ENCODE results near the gene PERCC1.

The PERCC1 gene

GRCh38 chr16:1413684-1414531 is 17.0 kb upstream of the PERCC1 start:
- peak; percentile 23 for DNase-seq

DNA sequence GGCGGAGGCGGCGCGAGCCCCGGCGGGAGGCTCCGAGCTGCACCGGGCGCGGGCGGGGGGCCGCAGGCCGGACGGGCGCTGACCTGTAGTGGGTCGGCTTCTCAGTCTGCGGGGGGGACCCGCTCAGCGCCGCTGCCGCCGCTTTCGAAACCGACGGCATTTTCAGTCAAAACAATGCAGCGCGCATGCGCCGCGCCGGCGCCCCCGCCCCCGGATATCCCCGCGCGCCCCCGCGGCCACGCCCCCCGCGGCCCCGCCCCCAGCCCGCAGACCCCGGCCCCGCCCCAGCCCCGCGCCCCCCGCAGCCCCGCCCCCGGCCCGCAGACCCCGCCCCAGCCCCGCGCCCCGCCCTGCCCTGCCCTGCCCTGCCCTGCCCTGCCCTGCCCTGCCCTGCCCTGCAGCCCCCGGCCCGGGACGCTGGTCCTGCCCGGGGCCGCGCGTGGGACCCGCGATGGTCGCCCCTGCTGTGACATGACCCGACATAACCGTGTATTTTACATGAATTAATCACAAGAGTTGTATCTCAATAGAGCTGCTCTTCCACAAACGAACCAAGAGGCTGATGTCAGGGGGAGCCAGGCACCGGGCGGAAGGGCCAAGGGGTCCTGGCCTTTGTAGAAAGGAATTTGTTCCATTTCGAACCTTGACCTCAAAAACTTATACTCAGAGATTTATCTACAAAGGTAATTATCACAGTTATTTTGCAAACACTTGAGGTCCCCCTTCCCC is 16.2 kb upstream of the PERCC1 start, which contains the start of gene UNKL:
Gene UNKL, minus strand, starts transcription at position 173 of the 729 bp plus-strand sequence. Its CDS starts 13 bp downstream, at position 160.
- DNase-seq: no peak

DNA sequence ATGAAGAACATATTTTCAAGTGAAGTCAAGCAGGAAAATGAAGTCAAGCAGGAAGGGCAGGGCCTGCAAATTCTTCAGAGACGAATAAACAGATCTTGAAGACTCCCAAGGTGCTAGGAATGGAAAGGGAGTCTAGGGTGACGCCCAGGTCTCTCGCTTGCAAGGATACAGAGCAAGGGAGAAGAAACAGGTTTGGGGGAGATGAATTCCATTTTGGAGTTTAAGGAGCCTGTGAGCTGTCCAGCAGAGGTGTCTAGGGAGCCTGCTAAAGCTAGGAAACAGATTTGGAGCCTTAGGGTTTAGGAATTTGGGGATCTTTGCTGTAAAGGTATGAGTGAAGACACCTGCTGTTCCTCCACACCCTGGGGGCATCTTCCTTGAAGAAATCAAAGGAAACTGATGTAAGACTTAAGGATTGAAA is 14.3 kb upstream of the PERCC1 start:
- DNase-seq: no peak

- DNase-seq: no peak
Observed at GRCh38 chr16:1420111-1420539, 10.8 kb upstream of the PERCC1 start.

DNA sequence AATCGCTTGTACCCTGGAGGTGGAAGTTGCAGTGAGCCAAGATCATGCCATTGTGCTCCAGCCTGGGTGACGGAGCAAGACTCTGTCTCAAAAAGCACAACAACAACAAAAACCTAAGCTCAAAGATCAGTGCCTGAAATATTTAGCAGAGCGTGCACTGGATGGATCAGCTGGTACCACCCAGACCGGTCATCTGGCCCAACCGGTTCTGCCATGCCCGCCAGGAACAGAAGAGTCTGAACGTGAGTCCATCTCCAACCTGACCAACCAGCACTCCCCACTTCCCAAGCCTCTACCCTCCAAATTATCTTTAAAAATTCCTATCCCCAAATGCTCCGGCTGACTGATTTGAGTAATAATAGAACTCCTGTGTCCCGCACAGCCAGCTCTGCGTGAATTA is 8.8 kb upstream of the PERCC1 start:
- no peak for DNase-seq

DNA sequence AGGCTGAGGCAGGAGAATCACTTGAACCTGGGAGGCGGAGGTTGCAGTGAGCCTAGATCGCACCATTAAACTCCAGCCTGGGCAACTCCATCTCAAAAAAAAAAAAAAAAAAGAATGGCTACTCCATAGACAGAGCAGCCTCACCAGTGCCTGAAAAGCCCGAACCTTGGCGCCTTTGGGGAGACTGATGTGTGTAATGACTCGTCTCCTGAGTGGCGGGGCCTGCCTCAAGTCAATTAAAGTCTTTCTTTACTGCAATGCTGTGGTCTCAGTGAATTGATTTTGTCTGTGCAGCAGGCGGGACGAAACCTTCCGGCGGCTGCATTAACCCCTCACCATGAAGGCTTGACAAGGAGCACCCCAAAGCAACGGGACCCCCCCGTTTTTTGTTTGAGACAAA is 6.8 kb upstream of the PERCC1 start:
- DNase-seq: no peak

GRCh38 chr16:1425616-1426370 is 5.1 kb upstream of the PERCC1 start:
- no peak for DNase-seq

DNA sequence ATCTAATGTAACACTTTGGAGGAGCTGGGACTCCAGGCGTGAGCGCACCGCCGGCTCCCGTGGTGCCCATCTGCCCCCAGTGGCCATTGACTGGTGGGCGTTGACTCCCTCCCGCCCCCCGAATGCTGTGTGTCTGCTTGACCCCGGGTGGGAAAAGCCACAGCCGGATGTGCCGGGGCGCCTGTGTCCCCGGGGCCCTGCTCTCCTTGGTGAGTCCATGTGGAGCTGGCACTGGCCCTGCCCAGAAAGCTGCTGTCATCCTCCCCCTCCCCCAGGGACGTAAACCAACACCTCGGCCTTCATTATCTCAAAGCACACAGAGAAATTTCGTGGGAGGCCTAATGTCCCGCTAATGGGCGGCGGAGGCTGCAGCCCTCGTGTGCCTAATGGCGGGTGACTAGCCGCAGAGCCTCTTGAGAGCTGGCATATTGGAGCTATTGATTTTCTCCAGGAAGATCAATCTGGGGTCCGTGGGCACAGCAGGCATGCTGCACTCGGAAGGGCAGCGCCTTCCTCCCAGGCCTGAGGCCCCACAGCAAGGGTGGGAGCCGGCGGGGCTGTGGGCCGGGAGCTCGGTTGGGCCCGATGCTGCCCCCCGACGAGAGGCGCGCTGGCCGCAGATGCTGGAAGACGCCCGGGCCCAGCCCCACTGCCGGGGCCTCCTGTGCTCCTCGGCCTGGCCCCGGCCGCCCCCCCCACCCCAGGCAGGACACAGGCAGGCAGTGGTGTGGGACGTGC is 4.0 kb upstream of the PERCC1 start:
- no peak for DNase-seq

DNA sequence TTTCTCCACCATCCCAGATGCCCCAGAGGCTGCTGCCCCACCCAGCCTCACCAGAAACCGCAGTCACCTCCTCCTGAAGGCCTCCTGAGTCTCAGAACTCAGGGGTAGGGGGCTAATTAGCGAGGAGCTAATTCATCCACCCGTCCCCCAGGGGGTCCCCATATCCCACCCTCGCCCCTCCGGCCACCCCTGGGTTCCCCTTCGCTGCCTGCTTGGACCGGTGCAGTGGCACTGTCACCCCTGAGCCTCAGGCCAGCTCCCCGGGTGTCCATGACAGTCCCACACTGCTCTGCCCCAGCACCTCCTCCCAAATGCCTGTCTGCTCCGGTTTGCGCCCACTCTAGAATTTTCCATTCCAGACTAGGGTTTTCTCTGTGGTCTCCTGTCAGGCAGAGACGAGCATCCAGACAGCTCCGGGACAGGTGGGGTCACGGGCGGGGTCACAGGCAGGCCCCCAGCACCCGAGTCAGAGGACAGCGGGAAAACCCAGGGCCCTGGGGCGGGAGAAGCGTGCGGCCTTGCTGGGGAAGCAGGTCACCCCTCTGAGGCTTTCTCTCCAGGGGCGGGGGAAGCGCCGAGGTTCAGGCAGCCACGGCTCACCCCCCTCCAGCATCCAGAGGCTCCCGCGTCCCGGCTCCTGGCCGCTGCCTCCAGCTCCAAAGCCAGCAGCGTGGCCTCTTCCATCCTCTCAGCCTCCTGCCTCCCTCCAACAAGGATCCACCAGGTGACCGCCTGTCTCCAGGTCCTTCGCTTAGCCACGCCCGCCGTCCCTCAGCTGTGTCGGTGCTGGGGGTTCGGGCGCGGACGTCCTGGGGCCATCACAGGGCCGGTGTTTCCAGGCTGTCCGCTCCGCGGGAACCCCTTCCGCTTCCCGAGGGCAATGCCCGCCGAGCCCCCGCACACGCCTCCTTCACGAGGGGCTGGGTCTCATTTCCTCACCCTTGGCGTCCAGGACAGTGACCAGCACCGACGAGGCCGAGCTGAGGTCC is 3.1 kb upstream of the PERCC1 start:
- no peak for DNase-seq

GRCh38 chr16:1428511-1428910 is 2.4 kb upstream of the PERCC1 start:
- DNase-seq: peak; percentile 8

DNA sequence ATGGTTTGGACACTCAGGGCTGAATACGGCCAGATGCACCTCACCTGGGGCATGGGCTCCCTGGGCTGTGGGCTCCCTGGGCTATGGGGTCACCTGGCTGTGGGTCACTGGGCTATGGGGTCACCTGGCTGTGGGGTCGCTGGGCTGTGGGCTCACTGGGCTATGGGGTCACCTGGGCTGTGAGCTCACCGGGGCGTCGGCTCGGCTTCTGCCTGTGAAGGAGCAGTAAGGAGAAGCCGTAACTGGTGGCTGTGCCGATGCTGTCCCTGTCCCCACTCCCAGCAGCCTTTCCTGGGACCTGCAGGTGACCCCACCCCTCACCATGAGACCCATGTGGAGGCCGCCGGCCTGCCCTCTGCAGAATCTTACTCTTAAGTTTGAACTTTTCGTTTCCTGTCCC is 1.9 kb upstream of the PERCC1 start:
- DNase-seq: no peak

DNA sequence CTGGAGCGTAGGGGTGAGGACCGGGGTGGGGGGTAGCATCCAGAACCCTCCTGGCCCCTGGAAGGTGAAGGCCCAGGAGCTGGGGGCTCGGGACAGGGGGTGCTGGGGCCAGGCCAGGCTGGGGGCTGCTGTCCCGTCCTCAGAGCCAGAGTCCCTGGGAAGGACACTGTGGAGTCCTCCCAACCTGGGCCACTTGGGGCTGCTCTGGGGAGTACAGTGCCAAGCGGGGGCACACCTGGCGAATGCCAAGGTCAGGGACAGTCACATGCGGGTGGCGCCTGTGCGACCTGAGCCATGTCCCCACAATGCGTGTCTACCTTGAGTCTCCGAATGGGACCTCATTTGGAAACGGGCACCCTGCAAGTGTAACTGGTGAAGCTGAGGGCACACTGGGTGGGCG is 1.2 kb upstream of the PERCC1 start:
- no peak for DNase-seq

DNA sequence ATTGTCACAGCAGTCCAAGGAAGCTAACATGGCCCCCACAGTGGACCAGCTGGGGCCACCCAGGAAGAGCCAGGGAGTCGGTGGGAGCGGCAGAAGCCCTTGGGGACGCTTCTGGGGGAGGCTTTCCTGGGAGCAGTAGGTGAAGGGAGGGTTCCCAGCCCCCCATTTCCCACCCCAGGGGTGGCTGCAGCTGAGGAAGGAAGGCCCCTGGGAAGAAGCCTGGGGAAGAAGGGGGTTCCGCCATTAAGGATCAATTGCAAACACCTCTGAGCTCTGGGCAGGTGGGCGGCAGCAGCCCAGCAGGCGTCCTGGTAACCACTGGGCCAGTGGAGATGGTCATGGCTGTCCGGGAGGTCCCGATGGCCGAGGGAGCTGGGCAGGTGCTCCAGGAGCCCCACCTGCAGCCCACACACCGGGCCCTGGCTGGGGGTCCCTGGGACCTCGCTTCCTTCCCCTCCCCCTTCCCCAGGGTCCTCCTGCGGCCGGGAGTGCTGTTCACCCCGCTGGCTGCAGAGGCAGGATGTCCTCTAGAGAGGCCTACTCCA is 592 bp upstream of the PERCC1 start:
- no peak for DNase-seq

- DNase-seq: no peak
Observed at GRCh38 chr16:1431497-1432270, 806 bp downstream of the PERCC1 start.

GRCh38 chr16:1432388-1433262 is 1.7 kb downstream of the PERCC1 start:
- DNase-seq: no peak

DNA sequence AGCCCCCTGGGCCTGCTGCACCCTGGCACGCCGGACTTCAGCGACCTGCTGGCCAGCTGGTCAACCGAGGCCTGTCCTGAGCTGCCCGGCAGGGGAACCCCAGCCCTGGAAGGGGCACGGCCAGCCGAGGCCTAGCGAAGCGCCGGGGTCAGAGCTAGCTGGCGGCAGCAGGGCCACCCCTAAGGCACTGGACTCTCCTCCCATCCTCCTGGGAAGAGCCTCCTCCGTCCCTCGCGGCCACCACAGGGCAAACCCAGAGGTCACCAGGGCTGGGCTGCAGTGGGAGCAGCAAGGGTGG is 2.3 kb downstream of the PERCC1 start:
- DNase-seq: no peak

DNA sequence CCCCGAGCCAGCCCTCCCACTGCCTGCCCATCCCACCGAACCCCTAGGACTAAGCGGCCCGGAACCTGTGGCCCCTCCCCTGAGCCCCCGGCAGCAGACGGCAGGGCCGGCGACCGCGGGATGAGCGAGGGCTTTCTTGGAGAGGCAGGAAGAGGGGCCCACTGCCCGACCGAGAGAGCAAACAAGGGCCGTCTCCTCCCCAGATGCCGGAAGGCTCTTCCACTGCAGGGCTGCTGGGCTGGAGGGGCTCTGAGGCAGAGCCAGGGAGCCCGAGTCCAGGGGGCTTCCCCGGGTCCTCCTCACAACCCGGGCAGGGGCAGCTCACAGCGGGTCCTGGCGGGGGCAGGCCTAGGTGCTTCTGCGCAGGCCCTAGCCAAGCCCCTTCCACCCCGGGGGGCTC is 2.9 kb downstream of the PERCC1 start:
- DNase-seq: no peak

DNA sequence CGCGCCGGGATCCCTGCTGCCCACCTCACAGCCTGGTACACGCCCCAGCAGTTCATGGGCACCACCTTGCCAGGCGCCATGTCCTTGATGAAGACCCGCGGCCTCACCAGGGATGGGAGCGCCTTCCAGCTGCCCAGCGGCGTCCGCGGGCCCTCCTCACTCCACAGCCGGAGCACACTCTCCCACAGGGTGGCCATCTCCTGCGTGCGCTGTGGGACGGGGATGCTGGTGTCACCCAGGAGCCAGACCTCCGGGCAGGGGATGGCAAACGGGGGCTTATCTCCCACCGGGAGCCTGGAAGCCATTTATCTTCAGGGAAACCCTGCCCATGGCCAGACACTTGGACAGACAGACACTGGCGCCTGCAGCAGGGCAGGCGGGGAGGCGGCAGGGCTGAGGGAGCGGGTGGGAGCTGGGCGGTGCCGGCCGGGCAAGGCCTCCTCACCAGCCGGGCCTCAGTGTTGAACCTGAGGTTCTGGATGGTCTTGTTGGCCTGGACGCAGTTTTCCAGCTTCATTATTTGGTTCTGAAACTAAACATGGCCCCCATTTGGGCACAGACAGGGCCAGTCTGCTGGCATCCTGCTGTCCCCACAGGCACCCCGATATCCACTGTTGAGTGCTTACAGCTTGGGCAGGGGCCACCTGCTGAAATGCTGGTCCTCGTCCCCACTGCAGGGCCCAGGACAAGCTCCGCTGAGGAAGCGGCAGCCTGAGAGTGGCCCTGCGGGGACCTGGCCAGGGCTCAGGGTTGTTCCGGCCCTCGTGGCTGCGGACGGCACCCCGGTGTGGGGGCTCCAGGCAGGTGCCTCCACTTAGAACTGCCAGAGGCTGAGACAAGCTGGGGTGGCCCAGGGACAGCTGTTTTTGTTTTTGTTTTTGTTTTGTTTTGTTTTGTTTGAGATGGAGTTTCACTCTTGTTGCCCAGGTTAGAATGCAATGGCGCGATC is 4.0 kb downstream of the PERCC1 start:
- no peak for DNase-seq

Data from GF-D8 (cell line).